HG03135 (cell line): ENCODE measurements around the gene FBN1.

Experiments
- ATAC-seq: cut with Tn5 transposase; IDR thresholded peaks from one replicate; pipeline ENCODE4 v1.9.1; 2021; ENCODE audit warnings: mild to moderate bottlenecking, moderate library complexity; ENCODE audit not compliant: unreplicated experiment

Gene FBN1

DNA sequence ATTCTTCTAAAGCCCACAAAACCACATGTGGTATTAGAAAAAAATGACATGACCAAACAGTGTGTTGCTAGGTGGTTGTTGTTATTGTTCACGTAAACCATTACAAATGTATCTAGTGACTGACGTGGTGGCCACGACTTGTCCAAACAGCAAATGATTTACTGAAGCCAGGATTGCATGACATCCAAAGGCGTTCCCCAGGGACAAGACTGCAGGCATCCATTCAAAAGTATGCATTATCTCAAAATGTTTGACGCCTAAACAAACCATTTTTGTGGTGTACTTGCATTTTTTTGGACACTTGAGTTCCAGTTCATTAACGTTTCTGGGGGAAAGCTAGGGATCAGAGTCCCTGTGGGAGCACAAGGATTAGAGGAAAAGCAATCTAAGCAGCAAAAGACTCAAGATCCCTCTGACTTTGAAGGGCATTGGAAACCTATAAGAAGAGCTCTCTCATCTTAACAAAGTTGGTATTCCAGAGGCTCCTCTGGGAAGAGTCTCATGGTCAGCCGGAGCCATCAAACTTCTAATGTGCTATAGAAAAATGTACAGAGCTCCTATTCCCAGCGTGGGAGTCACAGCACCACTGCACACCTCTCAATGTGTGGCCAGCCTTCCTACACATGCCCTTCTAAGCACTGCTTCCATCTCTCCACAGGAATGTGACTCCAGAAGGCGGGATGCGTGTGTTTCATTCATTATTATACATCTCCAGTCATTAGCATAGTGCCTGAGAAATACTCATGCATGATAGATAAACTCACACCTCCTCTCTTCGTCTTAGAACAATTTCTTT is 62.9 kb downstream of the FBN1 start:
- no peak for ATAC-seq

DNA sequence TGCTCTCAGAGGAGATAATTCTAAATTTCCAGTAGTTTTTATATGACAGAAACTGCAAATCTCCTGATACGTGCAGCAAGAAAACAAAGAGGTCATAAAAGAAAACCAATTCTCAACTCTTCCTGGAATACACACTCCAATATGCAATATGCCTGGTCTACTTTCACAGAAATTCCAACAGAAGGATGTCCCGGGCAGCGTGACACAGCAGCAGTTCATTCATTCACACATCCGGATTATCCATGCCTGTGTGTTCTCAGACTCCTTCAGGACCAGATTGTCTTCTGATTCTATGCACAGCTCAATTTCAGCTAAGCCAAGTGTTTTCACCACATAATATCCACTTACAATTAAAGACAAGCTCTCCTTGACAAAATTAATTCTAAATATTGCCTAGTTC is 64.3 kb downstream of the FBN1 start:
- ATAC-seq, result no peak

DNA sequence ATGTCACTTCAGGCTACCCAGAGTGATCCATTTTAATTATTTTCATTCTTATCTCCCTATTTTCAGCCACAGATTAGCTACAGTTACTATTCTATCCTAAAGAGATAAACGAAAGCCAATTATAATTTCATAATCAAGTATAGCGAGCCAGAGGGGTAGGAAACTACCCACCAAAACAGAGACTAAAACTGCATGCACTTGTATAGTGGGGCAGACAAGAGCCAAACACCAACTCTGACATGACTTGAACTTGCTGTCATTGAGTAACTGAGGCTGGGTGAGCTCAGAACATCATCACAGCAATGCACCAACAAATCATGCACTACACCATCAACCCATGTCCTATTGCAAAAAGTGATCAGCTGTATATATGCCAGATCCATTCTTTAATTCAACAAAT is 64.8 kb downstream of the FBN1 start:
- no peak for ATAC-seq

DNA sequence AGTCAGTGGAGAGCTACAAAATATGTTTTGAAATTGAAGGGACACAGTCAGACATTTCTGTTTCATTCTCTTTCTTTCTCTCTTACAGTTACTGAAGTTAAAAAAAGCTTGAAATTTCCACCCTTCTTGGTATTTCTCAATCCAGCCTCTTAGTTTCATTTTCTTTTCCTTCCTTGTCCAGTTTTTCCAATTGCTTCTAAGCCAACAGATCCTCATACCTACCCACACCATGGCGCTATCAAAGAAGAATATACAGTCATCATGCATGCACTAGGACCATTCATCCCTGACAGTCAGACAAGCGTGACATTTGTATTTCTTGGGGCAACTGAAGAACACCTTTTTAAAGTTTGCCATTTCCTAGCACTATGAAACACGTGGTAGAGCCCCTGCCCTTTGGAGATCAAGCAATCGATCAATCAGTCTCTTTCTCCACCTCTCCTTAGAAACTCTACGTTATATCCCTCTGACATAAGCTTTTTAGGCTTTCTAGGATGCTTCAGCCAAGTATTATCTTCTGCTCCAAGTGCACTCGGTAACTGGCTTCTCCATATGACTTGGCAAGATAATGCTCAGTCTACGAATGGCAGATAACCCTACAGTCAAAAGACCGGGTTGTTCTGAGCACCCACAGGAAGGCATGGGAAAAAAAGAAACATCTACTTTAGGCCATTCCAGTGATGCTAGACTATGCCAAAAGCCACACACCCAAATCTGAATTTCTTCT is 65.4 kb downstream of the FBN1 start:
- no peak for ATAC-seq

DNA sequence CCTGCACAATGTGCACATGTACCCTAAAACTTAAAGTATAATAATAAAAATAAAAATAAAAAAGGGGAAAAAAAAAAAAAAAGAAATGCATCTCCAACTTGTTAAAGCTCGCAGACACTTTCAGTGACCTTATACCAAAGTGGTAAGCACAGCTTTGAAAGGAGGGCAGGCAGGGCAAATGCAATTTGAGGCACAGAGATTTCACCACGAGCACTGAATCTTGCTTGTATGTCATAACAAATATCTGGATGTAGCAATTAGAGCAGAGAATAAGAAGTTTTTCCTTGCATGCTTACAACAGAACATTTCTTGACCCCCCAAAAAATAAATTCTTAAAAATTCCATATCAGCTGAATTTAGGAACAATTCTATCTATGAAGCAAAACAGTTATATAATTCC is 66.5 kb downstream of the FBN1 start:
- ATAC-seq, result no peak

DNA sequence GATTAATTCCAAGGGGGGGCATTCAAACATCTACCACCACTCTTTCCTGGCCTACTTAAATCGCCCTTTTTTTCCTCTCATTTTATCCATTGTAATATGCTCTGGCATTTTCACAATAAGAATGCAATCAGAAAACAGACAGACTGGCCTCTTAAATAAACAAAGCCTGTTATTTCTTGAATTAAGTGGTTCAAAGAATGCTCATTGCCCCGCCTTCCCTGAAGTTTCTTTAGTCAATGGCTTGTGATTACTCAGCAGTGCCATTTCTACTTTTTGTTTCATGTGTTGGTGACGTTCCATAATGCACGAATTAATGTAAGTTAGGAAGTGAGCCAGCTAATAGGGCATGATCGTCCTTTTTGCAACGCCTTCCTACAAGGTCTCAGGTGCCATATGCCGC is 68.0 kb downstream of the FBN1 start:
- ATAC-seq, result no peak

DNA sequence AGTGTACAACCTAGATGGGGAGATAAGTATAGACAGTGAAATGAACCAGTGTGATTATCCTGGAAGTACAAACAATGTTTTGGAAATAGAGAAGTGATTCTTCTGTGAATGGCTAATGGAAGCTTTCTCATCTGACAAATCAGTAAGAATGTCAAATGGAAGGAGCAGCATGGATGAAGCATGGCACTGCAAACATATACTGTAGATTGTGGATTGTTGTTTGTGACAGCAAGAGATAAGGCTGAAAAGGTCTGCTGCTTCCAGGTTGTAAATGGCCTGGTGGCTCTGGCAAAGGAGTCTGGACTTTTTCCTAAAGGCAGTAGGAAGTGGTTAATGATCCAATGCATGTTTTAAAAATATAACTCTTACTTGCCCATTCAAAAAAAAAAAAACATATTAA is 71.3 kb downstream of the FBN1 start:
- no peak for ATAC-seq

DNA sequence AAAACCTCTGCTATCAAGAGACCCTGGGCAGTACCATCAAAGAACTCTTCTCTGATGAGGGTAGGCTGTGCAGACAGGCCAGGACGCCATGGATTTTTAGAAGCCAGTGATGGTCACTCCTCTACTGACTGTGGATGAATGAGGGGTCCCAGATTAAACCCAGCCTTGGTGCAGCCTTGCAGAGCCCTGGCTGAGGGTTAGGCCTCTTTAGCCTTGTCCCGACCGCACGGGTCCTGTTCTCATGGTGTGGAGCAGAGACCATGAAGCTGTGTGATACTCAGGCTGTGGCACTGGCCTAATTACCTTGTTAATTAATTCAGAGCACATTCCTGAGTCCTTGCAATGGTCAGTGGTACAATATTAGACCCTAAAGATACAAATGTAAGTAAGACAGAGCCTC is 71.7 kb downstream of the FBN1 start:
- no peak for ATAC-seq

DNA sequence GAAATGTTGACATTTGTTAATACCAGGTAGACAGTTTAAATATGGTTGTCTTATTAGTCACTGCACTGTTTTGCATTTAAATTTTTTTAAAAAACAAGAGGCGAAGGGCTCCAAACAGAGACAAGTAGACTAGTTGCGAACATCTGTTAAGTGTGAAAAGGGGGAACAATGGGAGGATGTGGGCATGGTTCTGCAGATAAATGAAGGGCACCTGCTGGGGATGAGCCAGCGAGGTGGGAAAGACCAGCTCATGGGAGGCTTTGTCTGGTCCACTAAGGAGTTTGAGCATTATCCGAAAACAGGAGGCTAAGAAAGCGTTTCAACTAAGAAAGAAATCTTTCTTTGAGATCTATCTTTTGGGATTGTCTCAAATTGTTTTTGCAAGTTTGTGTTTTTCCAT is 72.7 kb downstream of the FBN1 start:
- no peak for ATAC-seq

DNA sequence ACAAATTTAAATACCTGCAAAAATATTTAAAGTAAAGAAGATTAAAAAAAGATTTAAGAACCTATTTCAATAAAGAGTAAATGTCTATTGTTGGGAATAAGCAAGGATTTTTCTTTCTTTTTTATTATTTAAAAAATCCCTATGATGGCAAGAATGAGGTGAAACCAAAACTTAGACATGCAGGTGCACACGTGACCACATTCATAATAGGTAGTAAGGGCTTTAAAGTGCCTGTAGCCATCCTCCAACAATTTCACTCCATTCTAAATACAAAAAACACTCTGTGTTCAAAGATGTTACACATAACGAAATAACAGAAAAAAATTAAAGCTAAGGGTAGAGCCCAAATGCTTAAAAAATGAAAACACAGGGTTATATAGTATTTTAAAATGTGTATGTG is 74.0 kb downstream of the FBN1 start:
- no peak for ATAC-seq

DNA sequence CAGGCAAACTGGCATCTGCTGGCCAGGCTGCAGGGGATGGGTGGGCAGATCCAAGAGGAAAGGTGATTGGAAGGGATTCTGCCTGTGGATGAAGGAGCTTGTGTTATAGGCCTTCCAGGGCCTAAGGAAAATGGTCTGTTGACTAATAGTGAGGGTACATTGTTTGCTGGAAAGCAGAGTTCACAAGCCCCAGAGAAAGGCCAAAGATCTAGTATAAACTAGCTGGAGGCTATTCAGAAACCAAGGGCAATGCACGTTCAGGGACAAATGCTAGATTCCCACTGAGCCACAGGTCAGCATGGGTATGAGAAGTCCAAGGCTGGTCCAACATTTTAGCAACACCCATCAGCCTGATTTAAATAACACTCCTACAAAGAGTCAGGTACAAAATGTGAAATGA is 74.7 kb downstream of the FBN1 start:
- no peak for ATAC-seq

DNA sequence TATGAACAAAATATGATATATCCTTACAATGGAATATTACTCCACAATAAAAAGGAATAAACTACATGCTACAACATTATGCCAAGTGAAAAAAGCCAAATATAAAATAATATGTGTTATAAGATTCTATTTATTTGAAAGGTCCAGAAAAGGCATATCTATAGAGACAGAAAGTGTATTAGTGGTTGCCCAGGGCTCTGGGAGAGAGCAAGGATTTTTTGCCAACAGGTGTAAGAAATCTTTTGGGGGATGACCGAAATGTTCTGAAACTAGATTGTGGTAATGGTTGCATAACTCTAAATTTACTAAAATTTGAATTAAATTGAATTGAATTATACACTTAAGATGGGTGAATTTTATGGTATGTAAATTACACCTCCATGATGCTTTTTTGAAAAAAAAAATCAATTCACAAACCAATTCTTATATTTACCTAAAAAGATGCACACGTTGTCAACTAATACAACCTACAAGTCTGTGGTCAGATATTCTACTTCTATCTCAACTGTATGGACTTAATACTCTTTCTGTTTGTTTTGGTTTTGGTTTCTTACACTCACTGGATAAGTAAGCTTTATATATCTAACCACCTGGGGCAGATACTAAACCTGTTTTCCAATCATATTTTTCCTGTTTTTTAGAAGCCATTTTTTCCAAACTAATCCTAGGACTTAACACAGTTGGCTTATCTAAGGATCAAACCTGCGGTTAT is 75.8 kb downstream of the FBN1 start:
- no peak for ATAC-seq

DNA sequence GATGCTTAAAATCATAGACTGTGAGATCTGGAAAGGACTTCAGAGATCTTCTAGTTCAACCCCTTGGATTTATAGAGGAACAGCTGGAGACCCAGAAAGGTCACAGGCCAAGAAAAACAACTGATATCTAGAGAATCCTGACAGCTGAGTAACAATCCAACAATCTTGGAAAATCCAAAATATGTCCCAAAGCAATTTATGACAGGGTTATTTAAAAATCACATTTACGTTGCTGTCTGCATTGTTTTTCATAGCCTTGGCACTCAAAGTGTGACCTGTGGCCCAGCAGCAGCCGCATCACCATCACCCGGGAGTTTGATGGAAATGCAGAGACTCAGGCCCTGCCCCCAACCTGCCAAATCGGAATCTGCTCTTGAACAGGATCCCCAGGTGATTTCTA is 78.8 kb downstream of the FBN1 start:
- ATAC-seq, result no peak

DNA sequence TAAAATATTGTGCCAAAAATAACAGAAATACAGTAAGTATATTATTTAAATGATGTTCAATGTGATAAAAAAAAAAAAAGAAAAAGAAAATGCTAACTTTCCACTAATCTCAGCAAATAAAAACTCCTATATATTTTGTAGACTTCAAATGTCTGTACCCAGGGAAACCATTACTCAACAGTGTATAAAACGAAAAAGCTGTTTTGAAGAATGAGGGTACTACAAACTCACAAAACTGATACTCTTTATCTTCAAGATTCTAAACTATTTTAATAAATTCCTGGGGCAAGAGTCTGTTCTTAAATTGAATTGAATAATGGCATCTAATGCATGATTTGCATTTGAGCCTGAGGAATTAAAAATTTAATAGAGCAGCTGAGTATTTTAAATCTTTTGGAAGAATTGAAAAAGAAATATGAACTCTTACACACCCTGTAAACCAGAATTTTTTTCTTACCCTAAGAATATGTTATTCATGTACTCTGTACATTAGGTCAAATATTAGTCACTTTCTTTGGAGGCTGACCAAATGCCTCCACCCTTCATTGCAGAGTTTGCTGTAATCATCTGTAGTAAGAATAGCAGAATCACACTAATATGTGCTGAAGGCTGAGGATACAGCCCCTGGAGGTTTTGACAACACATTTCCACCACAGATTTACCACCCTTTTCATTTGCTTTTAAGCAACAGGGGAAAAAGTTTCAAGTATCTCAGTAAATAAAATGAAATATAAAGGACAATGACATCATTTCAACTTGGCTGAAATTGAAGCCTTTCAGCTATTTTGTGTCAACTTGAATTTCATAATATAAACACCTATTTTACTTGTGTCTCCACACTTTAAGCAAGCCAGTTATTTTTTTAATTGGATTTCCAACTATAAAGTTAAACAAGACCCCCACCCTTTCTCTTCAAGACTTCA is 79.7 kb downstream of the FBN1 start:
- ATAC-seq, result no peak

DNA sequence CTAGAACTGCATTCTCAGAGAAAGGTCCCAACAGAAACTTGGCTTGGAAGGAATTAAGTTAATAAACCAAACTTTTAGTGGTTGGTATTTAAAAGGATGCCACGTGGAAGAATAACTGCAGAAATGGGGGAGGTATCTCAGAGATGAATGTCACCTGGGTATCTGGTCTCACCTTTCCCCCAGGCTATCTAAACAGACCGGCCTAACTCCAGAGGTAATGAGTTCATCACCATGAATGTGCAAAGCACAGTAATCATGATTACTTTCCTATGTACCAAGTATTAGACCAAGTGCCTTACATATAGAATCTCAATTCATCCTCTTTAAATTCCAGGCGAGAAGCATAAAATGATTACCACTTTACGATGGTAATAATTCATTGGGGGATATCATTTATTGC is 80.8 kb downstream of the FBN1 start:
- no peak for ATAC-seq

DNA sequence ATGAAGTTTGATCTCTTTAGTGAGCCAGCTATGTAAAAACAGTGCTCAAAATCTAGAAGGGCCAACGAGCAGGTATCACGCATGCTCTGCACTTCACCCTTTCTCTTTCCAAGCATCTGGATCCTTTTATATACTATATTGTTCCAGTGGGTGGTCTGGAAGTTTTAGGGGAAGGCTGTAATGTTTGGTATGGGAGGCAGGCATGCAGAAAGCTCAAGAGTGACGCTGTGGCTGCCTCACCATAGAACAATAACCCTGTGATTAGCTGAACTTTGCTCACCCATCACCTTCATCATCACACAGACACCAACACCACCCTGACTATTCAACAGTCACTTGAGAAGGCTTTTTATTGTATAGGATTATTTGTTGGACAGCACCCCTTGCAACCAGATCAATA is 81.6 kb downstream of the FBN1 start:
- ATAC-seq, result no peak

DNA sequence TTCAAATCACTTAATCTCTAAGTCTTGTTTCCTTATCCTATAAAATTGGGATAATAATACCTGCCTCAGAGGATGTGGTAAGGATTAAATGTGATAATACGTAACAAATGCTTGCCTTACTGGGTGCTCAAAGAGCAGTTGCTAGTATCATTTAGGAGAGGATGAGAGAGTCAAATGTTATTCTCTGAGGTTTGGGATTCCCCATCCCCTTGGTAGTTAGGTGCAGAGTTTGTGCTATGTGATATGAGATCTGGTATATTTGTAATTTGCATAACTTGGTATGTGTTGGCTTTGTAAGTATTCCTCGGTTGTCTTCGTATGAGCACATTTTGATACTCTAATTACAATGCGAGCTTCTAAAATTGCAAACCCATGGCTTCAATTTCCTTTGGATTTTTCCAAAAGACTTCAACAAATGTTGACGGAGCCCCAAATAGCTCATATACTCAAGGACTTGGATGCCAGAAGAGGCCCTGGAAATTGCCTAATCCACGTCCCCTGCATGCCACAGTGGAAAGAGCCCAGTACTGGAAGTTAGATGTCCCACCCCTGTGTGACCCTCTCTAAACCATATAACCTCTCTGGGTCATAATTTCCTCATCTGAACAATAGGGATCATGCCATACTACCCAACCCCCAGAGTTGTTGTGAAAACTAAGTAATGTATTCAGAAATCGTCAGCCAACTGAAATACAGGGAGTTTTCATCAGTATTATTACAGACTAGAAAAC is 85.0 kb downstream of the FBN1 start:
- no peak for ATAC-seq

DNA sequence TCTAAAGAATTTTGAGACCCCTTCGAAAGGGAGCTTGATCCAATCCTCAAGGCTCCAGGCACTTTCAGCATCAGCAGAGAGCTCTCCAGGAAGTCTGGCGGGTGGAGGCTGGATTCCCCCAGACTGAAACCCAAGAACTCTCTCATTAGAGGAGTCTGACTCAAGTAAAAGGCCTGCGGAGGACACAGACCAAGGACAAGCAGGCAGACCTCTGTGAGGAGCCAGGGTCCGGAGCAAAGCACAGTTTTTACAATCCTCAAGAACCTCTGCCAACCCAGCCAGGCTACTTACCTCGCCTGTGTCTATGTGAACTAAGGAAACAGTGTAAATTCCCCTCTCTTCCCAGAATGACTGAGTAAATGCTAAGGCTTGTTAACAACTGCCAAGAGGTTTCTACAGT is 86.2 kb downstream of the FBN1 start:
- no peak for ATAC-seq

DNA sequence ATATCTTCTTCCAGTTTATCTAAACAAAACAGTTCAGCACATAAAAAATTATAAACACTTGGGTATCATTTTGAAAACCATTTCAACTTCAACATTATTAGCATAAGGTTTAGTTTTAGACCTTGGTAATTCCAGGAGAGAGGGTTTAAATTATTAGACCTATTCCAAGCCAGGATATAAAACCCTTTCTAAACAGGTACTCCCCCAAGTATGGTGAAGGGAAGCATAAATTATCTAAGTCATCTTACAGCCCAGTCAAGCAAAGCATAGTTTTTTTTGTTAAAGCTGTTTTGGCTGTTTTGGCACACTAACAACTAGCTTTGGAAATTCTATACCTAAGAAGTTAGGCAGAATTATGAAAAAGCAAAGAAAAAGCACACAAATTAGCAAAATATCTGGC is 87.3 kb downstream of the FBN1 start:
- no peak for ATAC-seq

DNA sequence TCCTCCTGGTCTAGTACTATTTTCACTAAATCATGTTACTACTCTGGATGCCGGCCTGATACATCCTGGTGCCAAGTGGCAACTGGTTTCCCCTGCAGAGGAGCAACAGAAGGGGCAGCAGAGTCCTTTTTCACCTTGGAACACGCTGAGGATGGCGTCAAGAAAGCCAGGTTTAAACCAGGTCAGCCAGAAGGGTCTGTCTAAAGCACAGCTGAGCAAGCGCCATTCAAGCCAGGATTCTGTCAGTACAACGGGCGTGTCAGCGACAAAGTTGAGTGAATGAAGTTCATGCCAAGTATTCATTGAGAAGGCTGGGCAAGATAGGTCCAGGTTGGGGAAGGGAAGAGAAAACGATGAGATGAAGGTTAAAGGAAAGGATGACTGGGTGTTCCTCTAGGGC is 88.2 kb downstream of the FBN1 start:
- ATAC-seq, result no peak
